ENCODE data around the gene IL1R2. TPM values are rescaled to one million over a fixed set of nuclear protein-coding genes. Genes with fewer than 3 reads are reported as not detected.

IL1R2 gene
- total and polyA plus RNA-seq, 2 experiments from 2014 or later, result not detected

DNA sequence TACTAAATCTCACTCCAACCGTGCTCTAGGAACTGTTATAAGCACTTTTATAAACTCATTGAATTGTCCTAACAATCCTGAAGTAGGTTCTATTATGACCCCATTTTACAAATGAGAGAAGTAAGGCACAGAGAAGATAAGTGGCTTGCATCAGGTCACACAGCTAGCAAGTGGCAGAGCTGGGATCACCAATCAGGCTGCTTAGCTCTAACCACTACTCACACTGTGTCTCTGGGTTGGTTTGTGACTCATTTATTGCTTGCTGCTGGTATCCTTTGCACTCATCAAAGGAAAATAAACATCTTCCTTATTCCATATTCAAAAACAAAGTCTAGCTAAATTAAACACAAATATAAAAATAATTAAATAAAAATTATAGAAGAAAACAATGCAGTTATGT, 42.5 kb upstream of the IL1R2 start:
- no peaks in the 10 kb centered on the region for H3K27me3 ChIP-seq (ENCODE audit: insufficient read depth)
- H3K27ac Mint-ChIP-seq, result no peak overlapping the region
- no peak overlapping the region for H3K27ac ChIP-seq (ENCODE audit: low read depth)
- no peaks in the 10 kb centered on the region for H3K4me1 ChIP-seq (ENCODE audit: insufficient read depth)
- no peak overlapping the region for H3K4me3 Mint-ChIP-seq
- TF ChIP-seq EZH2phosphoT487 (IDR thresholded peaks at IDR 0.05; ENCODE audit: unreplicated experiment), result no peak
- H3K36me3 Mint-ChIP-seq (ENCODE audit: low read depth), result peaks cover 6% of the 10 kb centered on the region; the same call in 2 of the 3 replicates
- no peaks in the 10 kb centered on the region; the same call in 1 of the 2 replicates for H3K36me3 ChIP-seq (ENCODE audit: insufficient read depth)
- H3K4me3 ChIP-seq, result no peak overlapping the region
- H3K79me2 ChIP-seq (replicated peaks; ENCODE audit: insufficient read depth), result no peaks in the 10 kb centered on the region
- H2AFZ ChIP-seq, result no peak overlapping the region
- no peak overlapping the region for H3K4me2 ChIP-seq
- H3K27me3 Mint-ChIP-seq (ENCODE audit: insufficient read depth, low read depth, poor library complexity), result no peaks in the 10 kb centered on the region
- no peak for DNase-seq (ENCODE audit: low spot score)
- no peak for ATAC-seq
- H3K9me3 Mint-ChIP-seq, result peaks cover 9% of the 10 kb centered on the region
- H4K20me1 ChIP-seq (replicated peaks; ENCODE audit: insufficient read depth), result no peaks in the 10 kb centered on the region
- peaks cover 3% of the 10 kb centered on the region; the same call in 1 of the 2 replicates for H3K9me2 ChIP-seq (ENCODE audit: insufficient read depth)
- no peaks in the 10 kb centered on the region for H3F3A ChIP-seq (replicated peaks; ENCODE audit: low read depth)
- no peaks in the 10 kb centered on the region for H3K4me1 Mint-ChIP-seq

DNA sequence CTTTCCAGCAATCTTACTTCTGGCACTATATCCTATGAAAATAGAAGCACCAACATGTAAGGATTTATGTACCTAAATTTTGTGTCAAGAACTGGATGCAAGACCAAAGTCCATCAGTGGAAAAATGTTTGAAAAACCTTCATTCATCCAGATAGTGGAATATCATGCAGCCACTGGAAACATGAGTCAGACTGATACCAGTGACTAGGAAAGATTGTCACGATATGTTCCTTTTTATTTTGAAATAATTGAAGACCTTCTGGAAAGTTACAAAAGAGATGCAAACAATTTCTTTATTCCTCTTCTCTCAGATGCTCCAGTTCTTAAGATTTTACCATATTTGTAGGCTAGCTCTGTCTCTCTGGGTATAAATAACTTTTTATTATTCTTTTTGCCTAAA, 40.5 kb upstream of the IL1R2 start:
- Histone ChIP-seq H3K27me3 (ENCODE audit: insufficient read depth) (no peaks in the 10 kb centered on the region), H3K4me2 (no peak overlapping the region), H3K4me3 (no peak overlapping the region), H3K79me2 (replicated peaks; ENCODE audit: insufficient read depth) (no peaks in the 10 kb centered on the region), H3K27ac (ENCODE audit: low read depth) (no peak overlapping the region), H3K36me3 (ENCODE audit: insufficient read depth) (no peaks in the 10 kb centered on the region; the same call in 1 of the 2 replicates), H3K9me2 (ENCODE audit: insufficient read depth) (no peaks in the 10 kb centered on the region; the same call in 1 of the 2 replicates), H3K4me1 (ENCODE audit: insufficient read depth) (no peaks in the 10 kb centered on the region), H2AFZ (no peak overlapping the region), H4K20me1 (replicated peaks; ENCODE audit: insufficient read depth) (no peaks in the 10 kb centered on the region), H3F3A (replicated peaks; ENCODE audit: low read depth) (no peaks in the 10 kb centered on the region)
- Mint-ChIP-seq H3K4me3 (no peak overlapping the region), H3K4me1 (no peaks in the 10 kb centered on the region), H3K27me3 (ENCODE audit: insufficient read depth, low read depth, poor library complexity) (no peaks in the 10 kb centered on the region), H3K9me3 (peaks cover 12% of the 10 kb centered on the region), H3K36me3 (ENCODE audit: low read depth) (peaks cover 10% of the 10 kb centered on the region; the same call in 2 of the 3 replicates), H3K27ac (no peak overlapping the region)
- DNase-seq (ENCODE audit: low spot score) (no peak), ATAC-seq (no peak)
- TF ChIP-seq, protein P1, sequence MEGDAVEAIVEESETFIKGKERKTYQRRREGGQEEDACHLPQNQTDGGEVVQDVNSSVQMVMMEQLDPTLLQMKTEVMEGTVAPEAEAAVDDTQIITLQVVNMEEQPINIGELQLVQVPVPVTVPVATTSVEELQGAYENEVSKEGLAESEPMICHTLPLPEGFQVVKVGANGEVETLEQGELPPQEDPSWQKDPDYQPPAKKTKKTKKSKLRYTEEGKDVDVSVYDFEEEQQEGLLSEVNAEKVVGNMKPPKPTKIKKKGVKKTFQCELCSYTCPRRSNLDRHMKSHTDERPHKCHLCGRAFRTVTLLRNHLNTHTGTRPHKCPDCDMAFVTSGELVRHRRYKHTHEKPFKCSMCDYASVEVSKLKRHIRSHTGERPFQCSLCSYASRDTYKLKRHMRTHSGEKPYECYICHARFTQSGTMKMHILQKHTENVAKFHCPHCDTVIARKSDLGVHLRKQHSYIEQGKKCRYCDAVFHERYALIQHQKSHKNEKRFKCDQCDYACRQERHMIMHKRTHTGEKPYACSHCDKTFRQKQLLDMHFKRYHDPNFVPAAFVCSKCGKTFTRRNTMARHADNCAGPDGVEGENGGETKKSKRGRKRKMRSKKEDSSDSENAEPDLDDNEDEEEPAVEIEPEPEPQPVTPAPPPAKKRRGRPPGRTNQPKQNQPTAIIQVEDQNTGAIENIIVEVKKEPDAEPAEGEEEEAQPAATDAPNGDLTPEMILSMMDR (conservative IDR thresholded peaks at IDR 0.05; ENCODE audit: low read depth in 2 of 2), result no peak
- TF ChIP-seq STAT1 (IDR thresholded peaks at IDR 0.05; ENCODE audit: unreplicated experiment), result no peak
- TF ChIP-seq, protein P2, sequence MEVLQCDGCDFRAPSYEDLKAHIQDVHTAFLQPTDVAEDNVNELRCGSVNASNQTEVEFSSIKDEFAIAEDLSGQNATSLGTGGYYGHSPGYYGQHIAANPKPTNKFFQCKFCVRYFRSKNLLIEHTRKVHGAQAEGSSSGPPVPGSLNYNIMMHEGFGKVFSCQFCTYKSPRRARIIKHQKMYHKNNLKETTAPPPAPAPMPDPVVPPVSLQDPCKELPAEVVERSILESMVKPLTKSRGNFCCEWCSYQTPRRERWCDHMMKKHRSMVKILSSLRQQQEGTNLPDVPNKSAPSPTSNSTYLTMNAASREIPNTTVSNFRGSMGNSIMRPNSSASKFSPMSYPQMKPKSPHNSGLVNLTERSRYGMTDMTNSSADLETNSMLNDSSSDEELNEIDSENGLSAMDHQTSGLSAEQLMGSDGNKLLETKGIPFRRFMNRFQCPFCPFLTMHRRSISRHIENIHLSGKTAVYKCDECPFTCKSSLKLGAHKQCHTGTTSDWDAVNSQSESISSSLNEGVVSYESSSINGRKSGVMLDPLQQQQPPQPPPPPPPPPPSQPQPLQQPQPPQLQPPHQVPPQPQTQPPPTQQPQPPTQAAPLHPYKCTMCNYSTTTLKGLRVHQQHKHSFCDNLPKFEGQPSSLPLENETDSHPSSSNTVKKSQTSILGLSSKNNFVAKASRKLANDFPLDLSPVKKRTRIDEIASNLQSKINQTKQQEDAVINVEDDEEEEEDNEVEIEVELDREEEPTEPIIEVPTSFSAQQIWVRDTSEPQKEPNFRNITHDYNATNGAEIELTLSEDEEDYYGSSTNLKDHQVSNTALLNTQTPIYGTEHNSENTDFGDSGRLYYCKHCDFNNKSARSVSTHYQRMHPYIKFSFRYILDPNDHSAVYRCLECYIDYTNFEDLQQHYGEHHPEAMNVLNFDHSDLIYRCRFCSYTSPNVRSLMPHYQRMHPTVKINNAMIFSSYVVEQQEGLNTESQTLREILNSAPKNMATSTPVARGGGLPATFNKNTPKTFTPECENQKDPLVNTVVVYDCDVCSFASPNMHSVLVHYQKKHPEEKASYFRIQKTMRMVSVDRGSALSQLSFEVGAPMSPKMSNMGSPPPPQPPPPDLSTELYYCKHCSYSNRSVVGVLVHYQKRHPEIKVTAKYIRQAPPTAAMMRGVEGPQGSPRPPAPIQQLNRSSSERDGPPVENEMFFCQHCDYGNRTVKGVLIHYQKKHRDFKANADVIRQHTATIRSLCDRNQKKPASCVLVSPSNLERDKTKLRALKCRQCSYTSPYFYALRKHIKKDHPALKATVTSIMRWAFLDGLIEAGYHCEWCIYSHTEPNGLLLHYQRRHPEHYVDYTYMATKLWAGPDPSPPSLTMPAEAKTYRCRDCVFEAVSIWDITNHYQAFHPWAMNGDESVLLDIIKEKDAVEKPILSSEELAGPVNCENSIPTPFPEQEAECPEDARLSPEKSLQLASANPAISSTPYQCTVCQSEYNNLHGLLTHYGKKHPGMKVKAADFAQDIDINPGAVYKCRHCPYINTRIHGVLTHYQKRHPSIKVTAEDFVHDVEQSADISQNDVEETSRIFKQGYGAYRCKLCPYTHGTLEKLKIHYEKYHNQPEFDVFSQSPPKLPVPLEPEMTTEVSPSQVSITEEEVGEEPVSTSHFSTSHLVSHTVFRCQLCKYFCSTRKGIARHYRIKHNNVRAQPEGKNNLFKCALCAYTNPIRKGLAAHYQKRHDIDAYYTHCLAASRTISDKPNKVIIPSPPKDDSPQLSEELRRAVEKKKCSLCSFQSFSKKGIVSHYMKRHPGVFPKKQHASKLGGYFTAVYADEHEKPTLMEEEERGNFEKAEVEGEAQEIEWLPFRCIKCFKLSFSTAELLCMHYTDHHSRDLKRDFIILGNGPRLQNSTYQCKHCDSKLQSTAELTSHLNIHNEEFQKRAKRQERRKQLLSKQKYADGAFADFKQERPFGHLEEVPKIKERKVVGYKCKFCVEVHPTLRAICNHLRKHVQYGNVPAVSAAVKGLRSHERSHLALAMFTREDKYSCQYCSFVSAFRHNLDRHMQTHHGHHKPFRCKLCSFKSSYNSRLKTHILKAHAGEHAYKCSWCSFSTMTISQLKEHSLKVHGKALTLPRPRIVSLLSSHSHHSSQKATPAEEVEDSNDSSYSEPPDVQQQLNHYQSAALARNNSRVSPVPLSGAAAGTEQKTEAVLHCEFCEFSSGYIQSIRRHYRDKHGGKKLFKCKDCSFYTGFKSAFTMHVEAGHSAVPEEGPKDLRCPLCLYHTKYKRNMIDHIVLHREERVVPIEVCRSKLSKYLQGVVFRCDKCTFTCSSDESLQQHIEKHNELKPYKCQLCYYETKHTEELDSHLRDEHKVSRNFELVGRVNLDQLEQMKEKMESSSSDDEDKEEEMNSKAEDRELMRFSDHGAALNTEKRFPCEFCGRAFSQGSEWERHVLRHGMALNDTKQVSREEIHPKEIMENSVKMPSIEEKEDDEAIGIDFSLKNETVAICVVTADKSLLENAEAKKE (CRISPR knock-in tag; IDR thresholded peaks at IDR 0.05), result no peak
- TF ChIP-seq, protein P3, sequence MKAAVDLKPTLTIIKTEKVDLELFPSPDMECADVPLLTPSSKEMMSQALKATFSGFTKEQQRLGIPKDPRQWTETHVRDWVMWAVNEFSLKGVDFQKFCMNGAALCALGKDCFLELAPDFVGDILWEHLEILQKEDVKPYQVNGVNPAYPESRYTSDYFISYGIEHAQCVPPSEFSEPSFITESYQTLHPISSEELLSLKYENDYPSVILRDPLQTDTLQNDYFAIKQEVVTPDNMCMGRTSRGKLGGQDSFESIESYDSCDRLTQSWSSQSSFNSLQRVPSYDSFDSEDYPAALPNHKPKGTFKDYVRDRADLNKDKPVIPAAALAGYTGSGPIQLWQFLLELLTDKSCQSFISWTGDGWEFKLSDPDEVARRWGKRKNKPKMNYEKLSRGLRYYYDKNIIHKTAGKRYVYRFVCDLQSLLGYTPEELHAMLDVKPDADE (IDR thresholded peaks at IDR 0.05), result no peak
- TF ChIP-seq NANOG (IDR thresholded peaks at IDR 0.05; ENCODE audit: borderline replicate concordance), result no peak
- no peak for TF ChIP-seq ZNF331 (CRISPR knock-in tag; IDR thresholded peaks at IDR 0.05; ENCODE audit: low read depth)
- TF ChIP-seq ZNF114 (CRISPR knock-in tag; IDR thresholded peaks at IDR 0.05), result no peak
- TF ChIP-seq CREB1 (CRISPR knock-in tag; IDR thresholded peaks at IDR 0.05; ENCODE audit: low read depth), result no peak
- TF ChIP-seq, protein P4, sequence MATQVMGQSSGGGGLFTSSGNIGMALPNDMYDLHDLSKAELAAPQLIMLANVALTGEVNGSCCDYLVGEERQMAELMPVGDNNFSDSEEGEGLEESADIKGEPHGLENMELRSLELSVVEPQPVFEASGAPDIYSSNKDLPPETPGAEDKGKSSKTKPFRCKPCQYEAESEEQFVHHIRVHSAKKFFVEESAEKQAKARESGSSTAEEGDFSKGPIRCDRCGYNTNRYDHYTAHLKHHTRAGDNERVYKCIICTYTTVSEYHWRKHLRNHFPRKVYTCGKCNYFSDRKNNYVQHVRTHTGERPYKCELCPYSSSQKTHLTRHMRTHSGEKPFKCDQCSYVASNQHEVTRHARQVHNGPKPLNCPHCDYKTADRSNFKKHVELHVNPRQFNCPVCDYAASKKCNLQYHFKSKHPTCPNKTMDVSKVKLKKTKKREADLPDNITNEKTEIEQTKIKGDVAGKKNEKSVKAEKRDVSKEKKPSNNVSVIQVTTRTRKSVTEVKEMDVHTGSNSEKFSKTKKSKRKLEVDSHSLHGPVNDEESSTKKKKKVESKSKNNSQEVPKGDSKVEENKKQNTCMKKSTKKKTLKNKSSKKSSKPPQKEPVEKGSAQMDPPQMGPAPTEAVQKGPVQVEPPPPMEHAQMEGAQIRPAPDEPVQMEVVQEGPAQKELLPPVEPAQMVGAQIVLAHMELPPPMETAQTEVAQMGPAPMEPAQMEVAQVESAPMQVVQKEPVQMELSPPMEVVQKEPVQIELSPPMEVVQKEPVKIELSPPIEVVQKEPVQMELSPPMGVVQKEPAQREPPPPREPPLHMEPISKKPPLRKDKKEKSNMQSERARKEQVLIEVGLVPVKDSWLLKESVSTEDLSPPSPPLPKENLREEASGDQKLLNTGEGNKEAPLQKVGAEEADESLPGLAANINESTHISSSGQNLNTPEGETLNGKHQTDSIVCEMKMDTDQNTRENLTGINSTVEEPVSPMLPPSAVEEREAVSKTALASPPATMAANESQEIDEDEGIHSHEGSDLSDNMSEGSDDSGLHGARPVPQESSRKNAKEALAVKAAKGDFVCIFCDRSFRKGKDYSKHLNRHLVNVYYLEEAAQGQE (IDR thresholded peaks at IDR 0.05; ENCODE audit: unreplicated experiment), result no peak

All from GM23338 (cell line).